ENCODE results near the gene GABBR2. TPM values are rescaled to one million over a fixed set of nuclear protein-coding genes. Genes with fewer than 3 reads are reported as not detected.
A peak's percentile ranks its signal among the peaks of the same experiment; 100 is the strongest.

GABBR2 gene
- total RNA-seq, 2 donors from 2014 or later = 1.2 to 1.3 TPM

DNA sequence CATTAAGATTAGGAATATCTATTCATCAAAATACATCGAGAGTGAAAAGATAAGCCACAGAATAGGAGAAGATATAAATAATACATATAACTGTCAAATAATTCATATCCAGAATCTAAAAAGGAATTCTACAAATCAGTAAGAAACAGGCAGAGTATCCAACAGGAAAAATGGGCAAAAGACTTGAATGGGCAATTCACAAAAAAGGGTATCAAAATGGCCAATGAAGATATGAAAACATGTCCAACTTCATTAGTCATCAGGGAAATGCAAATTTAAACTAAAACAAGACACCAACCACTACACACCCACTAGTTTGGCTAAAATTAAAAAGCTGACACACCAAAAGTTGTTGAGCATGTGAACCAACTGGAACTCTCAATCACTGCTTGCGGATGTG is 246.4 kb downstream of the GABBR2 start:
- Histone ChIP-seq H3K4me3 (ENCODE audit: low read length) (peak overlapping the region; percentile 43), H3K9ac (ENCODE audit: extremely low read depth, low read length, poor library complexity, severe bottlenecking) (no peak overlapping the region), H3K4me1 (ENCODE audit: control insufficient read depth, insufficient read depth, low read length) (no peaks in the 10 kb centered on the region), H3K36me3 (ENCODE audit: control insufficient read depth, insufficient read depth, low read length) (no peaks in the 10 kb centered on the region), H3K9me3 (ENCODE audit: control insufficient read depth, low read length) (peaks cover 48% of the 10 kb centered on the region), H3K27me3 (ENCODE audit: control insufficient read depth, insufficient read depth, low read length, poor library complexity, severe bottlenecking) (no peaks in the 10 kb centered on the region), H3K27ac (ENCODE audit: low read depth, low read length) (no peak overlapping the region)
- H3K4me1 Mint-ChIP-seq = no peaks in the 10 kb centered on the region
- WGBS, 2 experiments (ENCODE audit: insufficient coverage in 1 of 2, insufficient read length in 1 of 2) = 93 to 100% methylated on average over 1 of the region's 2 CpGs
- H3K9me3 Mint-ChIP-seq = peaks cover 66% of the 10 kb centered on the region
- H3K27ac Mint-ChIP-seq = no peak overlapping the region
- DNase-seq = no peak
- H3K4me3 Mint-ChIP-seq = no peak overlapping the region
- H3K36me3 Mint-ChIP-seq (ENCODE audit: low read depth) = peaks cover 13% of the 10 kb centered on the region
- TF ChIP-seq, protein P1, sequence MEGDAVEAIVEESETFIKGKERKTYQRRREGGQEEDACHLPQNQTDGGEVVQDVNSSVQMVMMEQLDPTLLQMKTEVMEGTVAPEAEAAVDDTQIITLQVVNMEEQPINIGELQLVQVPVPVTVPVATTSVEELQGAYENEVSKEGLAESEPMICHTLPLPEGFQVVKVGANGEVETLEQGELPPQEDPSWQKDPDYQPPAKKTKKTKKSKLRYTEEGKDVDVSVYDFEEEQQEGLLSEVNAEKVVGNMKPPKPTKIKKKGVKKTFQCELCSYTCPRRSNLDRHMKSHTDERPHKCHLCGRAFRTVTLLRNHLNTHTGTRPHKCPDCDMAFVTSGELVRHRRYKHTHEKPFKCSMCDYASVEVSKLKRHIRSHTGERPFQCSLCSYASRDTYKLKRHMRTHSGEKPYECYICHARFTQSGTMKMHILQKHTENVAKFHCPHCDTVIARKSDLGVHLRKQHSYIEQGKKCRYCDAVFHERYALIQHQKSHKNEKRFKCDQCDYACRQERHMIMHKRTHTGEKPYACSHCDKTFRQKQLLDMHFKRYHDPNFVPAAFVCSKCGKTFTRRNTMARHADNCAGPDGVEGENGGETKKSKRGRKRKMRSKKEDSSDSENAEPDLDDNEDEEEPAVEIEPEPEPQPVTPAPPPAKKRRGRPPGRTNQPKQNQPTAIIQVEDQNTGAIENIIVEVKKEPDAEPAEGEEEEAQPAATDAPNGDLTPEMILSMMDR (conservative IDR thresholded peaks at IDR 0.05) = no peak
- no peaks in the 10 kb centered on the region for H3K27me3 Mint-ChIP-seq (ENCODE audit: insufficient read depth)

DNA sequence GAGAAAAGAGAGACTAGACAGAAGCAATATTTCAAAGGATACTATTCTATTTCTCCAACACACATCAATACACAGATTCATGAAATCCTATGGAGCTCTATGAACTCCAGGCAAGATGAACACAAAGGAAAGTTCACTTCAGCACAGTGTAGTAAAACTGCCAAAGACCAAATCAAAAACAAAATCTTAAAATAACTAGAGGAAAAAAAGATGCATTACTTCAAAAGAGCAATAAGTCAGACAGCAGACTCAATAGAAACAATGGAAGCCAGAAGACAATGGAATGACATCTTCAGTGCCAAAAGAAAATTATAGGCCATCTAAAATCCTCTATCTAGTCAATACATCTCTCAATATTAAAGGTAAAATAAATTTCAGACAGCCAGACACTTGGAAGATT is 248.0 kb downstream of the GABBR2 start:
- Histone ChIP-seq H3K27ac (ENCODE audit: low read depth, low read length) (no peak overlapping the region), H3K36me3 (ENCODE audit: control insufficient read depth, insufficient read depth, low read length) (no peaks in the 10 kb centered on the region), H3K4me1 (ENCODE audit: control insufficient read depth, insufficient read depth, low read length) (no peaks in the 10 kb centered on the region), H3K27me3 (ENCODE audit: control insufficient read depth, insufficient read depth, low read length, poor library complexity, severe bottlenecking) (no peaks in the 10 kb centered on the region), H3K9me3 (ENCODE audit: control insufficient read depth, low read length) (peaks cover 37% of the 10 kb centered on the region), H3K9ac (ENCODE audit: extremely low read depth, low read length, poor library complexity, severe bottlenecking) (no peak overlapping the region), H3K4me3 (ENCODE audit: low read length) (no peak overlapping the region)
- H3K9me3 Mint-ChIP-seq = peaks cover 57% of the 10 kb centered on the region
- H3K27me3 Mint-ChIP-seq (ENCODE audit: insufficient read depth) = no peaks in the 10 kb centered on the region
- TF ChIP-seq, protein P1 (conservative IDR thresholded peaks at IDR 0.05) = no peak
- no peak overlapping the region for H3K4me3 Mint-ChIP-seq
- peaks cover 13% of the 10 kb centered on the region for H3K36me3 Mint-ChIP-seq (ENCODE audit: low read depth)
- no peak for DNase-seq
- no peak overlapping the region for H3K27ac Mint-ChIP-seq
- H3K4me1 Mint-ChIP-seq = no peaks in the 10 kb centered on the region

DNA sequence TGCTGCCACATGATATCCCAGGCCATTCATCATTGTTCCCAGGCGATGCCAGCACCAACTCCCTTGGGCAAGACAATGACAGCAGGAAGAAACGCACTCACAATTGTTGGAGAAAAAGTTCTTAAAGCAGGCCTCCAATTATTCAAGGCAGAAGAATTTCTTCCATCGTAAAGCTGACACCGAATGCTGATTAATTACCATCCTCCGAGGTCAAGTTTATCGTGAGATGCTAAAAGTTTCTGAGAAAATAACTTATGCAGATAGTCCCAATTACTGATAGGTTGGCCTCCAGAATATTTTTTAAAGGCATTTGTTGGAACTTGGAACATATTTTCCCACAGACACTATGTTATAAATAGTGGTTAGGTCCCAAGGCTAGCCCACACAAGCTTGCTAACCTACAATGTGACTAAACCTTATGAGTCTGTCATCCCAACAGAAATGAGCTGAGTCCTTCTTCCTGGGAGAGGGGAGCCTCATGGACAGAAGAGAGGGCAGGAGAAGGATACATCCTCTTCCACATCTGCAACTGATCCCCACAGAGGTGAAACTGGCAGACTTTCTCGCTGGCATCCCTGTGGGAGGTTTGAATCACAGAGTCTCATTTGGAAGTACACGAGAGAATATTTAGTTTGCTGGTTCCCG is 250.9 kb downstream of the GABBR2 start:
- H3K36me3 Mint-ChIP-seq (ENCODE audit: low read depth) = peaks cover 4% of the 10 kb centered on the region
- H3K9me3 ChIP-seq (ENCODE audit: control insufficient read depth, low read length) = peaks cover 25% of the 10 kb centered on the region
- TF ChIP-seq, protein P1 (conservative IDR thresholded peaks at IDR 0.05) = no peak
- peaks cover 32% of the 10 kb centered on the region for H3K9me3 Mint-ChIP-seq
- no peaks in the 10 kb centered on the region for H3K4me1 ChIP-seq (ENCODE audit: control insufficient read depth, insufficient read depth, low read length)
- H3K4me3 Mint-ChIP-seq = no peak overlapping the region
- WGBS, 2 experiments (ENCODE audit: insufficient coverage in 1 of 2, insufficient read length in 1 of 2) = 74 to 82% methylated on average over 8 to 9 of the region's 9 CpGs
- H3K4me1 Mint-ChIP-seq = no peaks in the 10 kb centered on the region
- no peak for DNase-seq
- no peaks in the 10 kb centered on the region for H3K36me3 ChIP-seq (ENCODE audit: control insufficient read depth, insufficient read depth, low read length)
- H3K9ac ChIP-seq (ENCODE audit: extremely low read depth, low read length, poor library complexity, severe bottlenecking) = no peak overlapping the region
- no peak overlapping the region for H3K27ac Mint-ChIP-seq
- no peak overlapping the region for H3K4me3 ChIP-seq (ENCODE audit: low read length)
- H3K27me3 Mint-ChIP-seq (ENCODE audit: insufficient read depth) = no peaks in the 10 kb centered on the region
- H3K27me3 ChIP-seq (ENCODE audit: control insufficient read depth, insufficient read depth, low read length, poor library complexity, severe bottlenecking) = no peaks in the 10 kb centered on the region
- no peak overlapping the region for H3K27ac ChIP-seq (ENCODE audit: low read depth, low read length)
